H1 (cell line): ENCODE measurements around the gene PSMC4. TPM values are rescaled to one million over a fixed set of nuclear protein-coding genes. Genes with fewer than 3 reads are reported as not detected.

ENCODE experiments used
- CTCF ChIA-PET: fragments of 300-600 bp; sonication (Branson Sonifier 250); formaldehyde crosslinking; loops from one replicate; lab custom pipeline; 2021; ENCODE audit not compliant: partially characterized antibody; lab: Charles Lee
- POLR2A ChIA-PET: fragments of 300-600 bp; sonication (Branson Sonifier 250); formaldehyde crosslinking; loops from one replicate; lab custom pipeline; 2021; ENCODE audit warnings: inconsistent platforms; ENCODE audit not compliant: partially characterized antibody; lab: Charles Lee
- DNase-seq, 2 experiments: peaks; one replicate each; pipeline versions ENCODE4 v3.0.0 to v3.0.0-alpha.2; 2010 to 2022; ENCODE audit warnings: low spot score in 2 of 2, low read depth in 1 of 2, mixed read lengths in 1 of 2
- FAIRE-seq: peaks from 2 replicates; lab custom pipeline; 2011; peaks lifted over from hg19 to GRCh38; lab: Jason Lieb, UNC
- H2AFZ ChIP-seq: 2 replicates; pipeline ENCODE4 v1.8.1; 2012; ENCODE audit warnings: low read length, inconsistent platforms
- H2AK5ac ChIP-seq: 2 replicates; pipeline ENCODE4 v1.6.1; 2013; ENCODE audit warnings: low read depth, low read length
- H2BK120ac ChIP-seq: replicated peaks from 2 replicates; pipeline ENCODE3; 2013; ENCODE audit warnings: low read depth, low read length, inconsistent platforms
- H2BK12ac ChIP-seq: 2 replicates; pipeline ENCODE4 v1.6.1; 2013; ENCODE audit warnings: low read depth, low read length
- H2BK15ac ChIP-seq: 2 replicates; pipeline ENCODE4 v1.6.1; 2013; ENCODE audit warnings: low read length
- H2BK20ac ChIP-seq: 2 replicates; pipeline ENCODE4 v1.6.1; 2013; ENCODE audit warnings: low read length
- H2BK5ac ChIP-seq: 2 replicates; pipeline ENCODE4 v1.6.1; 2013; ENCODE audit warnings: low read depth, low read length
- H3K14ac ChIP-seq: 2 replicates; pipeline ENCODE4 v1.6.1; 2013; ENCODE audit warnings: inconsistent platforms; ENCODE audit not compliant: insufficient read length
- H3K18ac ChIP-seq: 2 replicates; pipeline ENCODE4 v1.6.1; 2013; ENCODE audit warnings: low read length; ENCODE audit errors: extremely low read depth
- H3K23ac ChIP-seq: 2 replicates; pipeline ENCODE4 v1.6.1; 2013; ENCODE audit warnings: inconsistent platforms; ENCODE audit not compliant: insufficient read length
- H3K23me2 ChIP-seq: 2 replicates; pipeline ENCODE4 v1.6.1; 2013; ENCODE audit warnings: low read depth, low read length
- H3K27ac ChIP-seq: 2 replicates; pipeline ENCODE4 v1.6.1; 2011; ENCODE audit warnings: low read depth, low read length, inconsistent platforms
- H3K27me3 ChIP-seq, 4 experiments: replicated peaks in 1 of 4; 1 replicate in 1 of 4; 2 replicates in 3 of 4; pipeline versions ENCODE4 v1.6.1 to v1.8.1; 2011 to 2013; ENCODE audit warnings: low read length in 3 of 4, mild to moderate bottlenecking in 3 of 4, inconsistent platforms in 2 of 4, mixed read lengths in 2 of 4, moderate library complexity in 1 of 4; ENCODE audit not compliant: control insufficient read depth in 3 of 4, insufficient read depth in 3 of 4; ENCODE audit errors: extremely low read depth in 1 of 4
- H3K36me3 ChIP-seq, 4 experiments: 2 replicates each; pipeline versions ENCODE4 v1.6.1 to v1.8.1; 2011 to 2013; ENCODE audit warnings: mild to moderate bottlenecking in 4 of 4, low read length in 3 of 4, moderate library complexity in 2 of 4, control low read depth in 1 of 4, inconsistent platforms in 1 of 4; ENCODE audit not compliant: insufficient read depth in 4 of 4, control insufficient read depth in 2 of 4
- H3K4ac ChIP-seq: replicated peaks from 2 replicates; pipeline ENCODE3; 2013; ENCODE audit warnings: low read length, low read depth, mixed read lengths, inconsistent platforms; ENCODE audit not compliant: insufficient read length
- H3K4me1 ChIP-seq, 4 experiments: replicated peaks in 1 of 4; 1 replicate in 1 of 4; 2 replicates in 3 of 4; pipeline versions ENCODE4 v1.6.1 to v1.8.1; 2011 to 2013; ENCODE audit warnings: low read length in 3 of 4, inconsistent platforms in 2 of 4, mixed read lengths in 1 of 4; ENCODE audit not compliant: insufficient read depth in 4 of 4, control insufficient read depth in 3 of 4
- H3K4me2 ChIP-seq, 2 experiments: 2 replicates each; pipeline versions ENCODE4 v1.6.1 to v1.8.1; 2011 to 2013; ENCODE audit warnings: low read depth in 2 of 2, low read length in 2 of 2, control low read depth in 1 of 2, inconsistent platforms in 1 of 2, mild to moderate bottlenecking in 1 of 2; ENCODE audit not compliant: insufficient read depth in 1 of 2
- H3K4me3 ChIP-seq, 4 experiments: fragments of 200-600, 300-600 bp in 1 of 4; sonication (generic), shearing (Covaris generic), sonication (Bioruptor Twin) in 1 of 4; 2 replicates each; pipeline versions ENCODE4 v1.5.1 to v1.8.1; 2011 to 2016; ENCODE audit warnings: low read length in 4 of 4, low read depth in 3 of 4, control low read depth in 2 of 4, inconsistent platforms in 2 of 4, mild to moderate bottlenecking in 2 of 4, mixed read lengths in 1 of 4, moderate library complexity in 1 of 4; ENCODE audit not compliant: insufficient read depth in 2 of 4; ENCODE audit errors: extremely low read depth in 1 of 4
- H3K56ac ChIP-seq: replicated peaks from 2 replicates; pipeline ENCODE3; 2013; ENCODE audit warnings: low read depth, mild to moderate bottlenecking, mixed read lengths, low read length, inconsistent platforms; ENCODE audit not compliant: insufficient read length
- H3K79me1 ChIP-seq: 2 replicates; pipeline ENCODE4 v1.6.1; 2013; ENCODE audit warnings: low read depth, low read length, control low read depth
- H3K79me2 ChIP-seq, 2 experiments: 2 replicates each; pipeline versions ENCODE4 v1.6.1 to v1.8.1; 2012 to 2013; ENCODE audit warnings: low read length in 2 of 2, mild to moderate bottlenecking in 2 of 2, inconsistent platforms in 1 of 2; ENCODE audit not compliant: insufficient read depth in 2 of 2, control insufficient read depth in 1 of 2
- H3K9ac ChIP-seq, 4 experiments: replicated peaks in 1 of 4; 1 replicate in 1 of 4; 2 replicates in 3 of 4; pipeline versions ENCODE4 v1.6.1 to v1.8.1; 2011 to 2013; ENCODE audit warnings: low read depth in 3 of 4, low read length in 3 of 4, control low read depth in 2 of 4, mild to moderate bottlenecking in 2 of 4, moderate library complexity in 2 of 4, inconsistent platforms in 1 of 4; ENCODE audit errors: extremely low read depth in 1 of 4
- H3K9me3 ChIP-seq, 2 experiments: 2 replicates each; pipeline versions ENCODE4 v1.6.1 to v1.8.1; 2012 to 2013; ENCODE audit warnings: mild to moderate bottlenecking in 2 of 2, moderate library complexity in 2 of 2, control low read depth in 1 of 2, inconsistent platforms in 1 of 2, low read depth in 1 of 2, low read length in 1 of 2, mixed read lengths in 1 of 2; ENCODE audit not compliant: insufficient read depth in 2 of 2
- H4K20me1 ChIP-seq, 2 experiments: replicated peaks in 1 of 2; 2 replicates each; pipeline versions ENCODE3 to v1.8.1; 2011 to 2013; ENCODE audit warnings: inconsistent platforms in 2 of 2, low read length in 2 of 2, mild to moderate bottlenecking in 1 of 2; ENCODE audit not compliant: insufficient read depth in 2 of 2, control insufficient read depth in 1 of 2
- H4K5ac ChIP-seq: 2 replicates; pipeline ENCODE4 v1.6.1; 2013; ENCODE audit warnings: low read length, low read depth, mixed read lengths, inconsistent platforms; ENCODE audit not compliant: insufficient read length
- H4K8ac ChIP-seq: 2 replicates; pipeline ENCODE4 v1.8.0; 2013; ENCODE audit warnings: mild to moderate bottlenecking, moderate library complexity, low read length, inconsistent platforms; ENCODE audit not compliant: insufficient read depth; ENCODE audit errors: extremely low read depth
- H4K91ac ChIP-seq: replicated peaks from 2 replicates; pipeline ENCODE3; 2013; ENCODE audit warnings: low read length, mixed read lengths, inconsistent platforms; ENCODE audit not compliant: insufficient read length
- BCL11A ChIP-seq, 2 experiments: IDR thresholded peaks; one replicate each; pipeline ENCODE4 v1.6.1; 2011; ENCODE audit warnings: low read depth in 2 of 2, low read length in 2 of 2, mild to moderate bottlenecking in 2 of 2
- CHD1 ChIP-seq: IDR thresholded peaks from 2 replicates; pipeline ENCODE4 v1.6.1; 2012; ENCODE audit warnings: low read depth, low read length, improper control_type of control experiment
- CHD2 ChIP-seq: IDR thresholded peaks from 2 replicates; pipeline ENCODE4 v1.6.1; 2012; ENCODE audit warnings: low read length, improper control_type of control experiment
- FOSL1 ChIP-seq: IDR thresholded peaks from 2 replicates; pipeline ENCODE4 v1.6.1; 2011; ENCODE audit warnings: mild to moderate bottlenecking, low read depth, low read length, moderate library complexity; ENCODE audit not compliant: insufficient read depth
- KDM4A ChIP-seq: IDR thresholded peaks from one replicate; pipeline ENCODE4 v1.7.1; 2012; ENCODE audit warnings: low read depth, mild to moderate bottlenecking, moderate library complexity, low read length, inconsistent platforms; ENCODE audit not compliant: severe bottlenecking
- POLR2A ChIP-seq, 2 experiments: IDR thresholded peaks; 1 replicate in 1 of 2; 2 replicates in 1 of 2; pipeline ENCODE4 v1.6.1; 2011; ENCODE audit warnings: low read depth in 2 of 2, low read length in 2 of 2, mild to moderate bottlenecking in 2 of 2; ENCODE audit errors: control extremely low read depth in 1 of 2
- RXRA ChIP-seq: IDR thresholded peaks from 2 replicates; pipeline ENCODE4 v1.6.1; 2011; ENCODE audit warnings: low read depth, mild to moderate bottlenecking, low read length, moderate library complexity; ENCODE audit not compliant: insufficient read depth
- SRF ChIP-seq: IDR thresholded peaks from 2 replicates; pipeline ENCODE4 v1.6.1; 2011; ENCODE audit warnings: mild to moderate bottlenecking, low read depth, low read length, moderate library complexity
- TBP ChIP-seq: IDR thresholded peaks from 2 replicates; pipeline ENCODE4 v1.6.1; 2011; ENCODE audit warnings: low read depth, low read length, improper control_type of control experiment
- WGBS, 2 experiments: shearing (Covaris generic) in 1 of 2; methylation state at CpG; one replicate each; pipeline versions ENCODE4 v1.1.6 to v1.1.7; 2013 to 2015; ENCODE audit warnings: low lambda C conversion rate in 2 of 2, mixed read lengths in 2 of 2, inconsistent platforms in 1 of 2, low coverage in 1 of 2, missing lambda C conversion rate in 1 of 2; ENCODE audit not compliant: insufficient replicate concordance in 2 of 2, insufficient coverage in 1 of 2, insufficient read length in 1 of 2; ENCODE audit errors: extremely low coverage in 1 of 2, missing lambda C conversion rate in 1 of 2; 5-methylcytosine and 5-hydroxymethylcytosine counted together
- polyA plus RNA-seq, 7 experiments: library from polyadenylated mRNA; depleted of rRNA in 3 of 7; stranded (reverse) in 5 of 7; unstranded in 2 of 7; fragments of >200 nt in 5 of 7; fragments of 200-250 nt in 2 of 7; gene quantifications; 1 replicate in 5 of 7; 2 replicates in 1 of 7; 4 replicates in 1 of 7; pipeline versions ENCODE4 v1.2.1 to v1.2.3, GENCODE V29; 2011 to 2013; ENCODE audit warnings: missing spikeins in 2 of 7, mixed read lengths in 2 of 7
- total RNA-seq: library from RNA; stranded (reverse); fragmentation: NEBNext Ultra II Directional; extraction: Animal tissue kit (Norgen Biotek cat#: 25700); gene quantifications from 2 replicates; pipeline ENCODE4 v1.2.1, GENCODE V29; 2021

The PSMC4 gene
- total and polyA plus RNA-seq, 2 of the 8 experiments (the other 6 are each of a cell fraction or from before 2014, with no cell fraction given): 116 to 126 TPM

- no peak overlapping the region for H4K91ac ChIP-seq
- no peak overlapping the region for H3K4me2 ChIP-seq
- no peaks in the 10 kb centered on the region for H3K79me1 ChIP-seq
- H3K79me2 ChIP-seq: no peaks in the 10 kb centered on the region
- no peak overlapping the region for H2AK5ac ChIP-seq
- no peak overlapping the region for H2BK20ac ChIP-seq
- no peak overlapping the region for H3K14ac ChIP-seq
- no peak overlapping the region for H2BK5ac ChIP-seq
- DNase-seq (no peak), FAIRE-seq (no peak)
- H3K23ac ChIP-seq: no peak overlapping the region
- H3K36me3 ChIP-seq: no peaks in the 10 kb centered on the region
- H3K9ac ChIP-seq: no peak overlapping the region
- no peaks in the 10 kb centered on the region for H3K27me3 ChIP-seq
- H3K23me2 ChIP-seq: no peaks in the 10 kb centered on the region
- peaks cover 0 to 4% (median 0%) of the 10 kb centered on the region in 4 experiments; a peak in 2 of 7 replicates for H3K4me1 ChIP-seq
- no peak overlapping the region for H2BK12ac ChIP-seq
- no peak overlapping the region for H2BK120ac ChIP-seq
- no peak overlapping the region for H2AFZ ChIP-seq
- H3K4ac ChIP-seq: no peak overlapping the region
- TF ChIP-seq SRF: no peak
- TF ChIP-seq KDM4A: no peak
- no peak for TF ChIP-seq FOSL1
- TF ChIP-seq CHD2: no peak
- TF ChIP-seq POLR2A (IDR thresholded peaks at IDR 0.05; ENCODE audit: control extremely low read depth in 1 of 2, low read depth in 2 of 2, low read length in 2 of 2): no peak
- TF ChIP-seq CHD1: no peak
- no peak for TF ChIP-seq RXRA
- TF ChIP-seq TBP: no peak
- TF ChIP-seq BCL11A (IDR thresholded peaks at IDR 0.05; ENCODE audit: low read depth in 2 of 2, low read length in 2 of 2): no peak
- no peak overlapping the region for H3K56ac ChIP-seq
- H2BK15ac ChIP-seq: no peak overlapping the region
- ChIA-PET POLR2A (no interaction called here), CTCF (interaction anchor here (1.5 kb wide), 1 partner anchor 21 kb away, joined by 4 read pairs; no protein-coding TSS in a partner anchor)
- H4K5ac ChIP-seq: no peak overlapping the region
- H3K27ac ChIP-seq: no peak overlapping the region
- H3K4me3 ChIP-seq: no peak overlapping the region
- H3K18ac ChIP-seq: no peak overlapping the region
- 89% methylated on average over 6 of the region's 6 CpGs; no CpG with 5 or more reads in 1 of the 2 experiments for whole genome bisulfite sequencing, 2 experiments
- H4K20me1 ChIP-seq: no peaks in the 10 kb centered on the region
- no peaks in the 10 kb centered on the region for H3K9me3 ChIP-seq
- H4K8ac ChIP-seq: no peak overlapping the region
Observed at GRCh38 chr19:39941151-39941550, 29.8 kb upstream of the PSMC4 start.
